BJ (cell line): ENCODE results near the gene PRSS27. TPM values are rescaled to one million over a fixed set of nuclear protein-coding genes. Genes with fewer than 3 reads are reported as not detected.

Experiments
- CTCF ChIA-PET: fragments of 350-600 bp; formaldehyde crosslinking; extraction: SDS; loops from one replicate; lab custom pipeline; 2021; ENCODE audit warnings: antibody characterized with exemption, inconsistent platforms; lab: Yijun Ruan, JAX
- POLR2A ChIA-PET: fragments of 300-600 bp; sonication (Branson Sonifier 250); formaldehyde crosslinking; extraction: SDS; loops from one replicate; lab custom pipeline; 2021; ENCODE audit warnings: antibody characterized with exemption; lab: Charles Lee
- DNase-seq: peaks from one replicate; pipeline ENCODE4 v3.0.0-alpha.2; 2011; ENCODE audit warnings: low read depth
- H3K27me3 ChIP-seq: 2 replicates; pipeline ENCODE4 v1.6.0; 2011; ENCODE audit warnings: low read length; ENCODE audit not compliant: control insufficient read depth, insufficient read depth
- H3K36me3 ChIP-seq: 2 replicates; pipeline ENCODE4 v1.5.1; 2011; ENCODE audit warnings: low read length; ENCODE audit not compliant: control insufficient read depth, insufficient read depth
- H3K4me3 ChIP-seq: 2 replicates; pipeline ENCODE4 v1.5.1; 2011; ENCODE audit warnings: low read depth, mild to moderate bottlenecking, control low read depth, low read length
- polyA plus RNA-seq: library from polyadenylated mRNA; depleted of rRNA; stranded (reverse); fragments of >200 nt; gene quantifications from 2 replicates; pipeline ENCODE4 v1.2.3, GENCODE V29; 2011
- TF ChIP-seq, protein P1 (sequence below): IDR thresholded peaks from 2 replicates; pipeline ENCODE4 v1.5.1; 2011; ENCODE audit warnings: low read depth, mild to moderate bottlenecking, control low read depth, inconsistent platforms, low read length, moderate library complexity; ENCODE audit not compliant: insufficient read depth

PRSS27 gene
- polyA plus RNA-seq, 1 experiment = 0.97 TPM

DNA sequence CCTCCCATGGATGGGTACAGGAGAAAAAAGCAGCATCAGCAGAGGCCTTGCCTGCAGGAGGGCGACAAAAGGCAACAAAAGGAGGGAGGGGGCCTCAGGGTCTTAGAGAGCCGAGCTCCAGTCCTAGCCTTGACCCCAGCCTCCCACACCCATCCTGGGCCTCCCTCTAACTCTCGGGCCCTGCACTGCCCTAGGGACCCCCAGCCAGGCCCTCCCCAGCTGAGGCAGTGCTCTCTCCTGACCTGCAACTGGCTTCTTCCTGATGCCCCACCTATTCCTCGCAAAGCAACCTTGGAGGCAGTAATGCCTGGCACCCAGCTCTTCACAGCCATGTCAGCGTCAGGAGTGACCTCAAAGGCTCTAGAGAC is 17.2 kb upstream of the PRSS27 start:
- POLR2A ChIA-PET = no interaction called here
- CTCF ChIA-PET = interaction anchor here (1.3 kb wide), 1 partner anchor 101 kb away, joined by 3 read pairs; no protein-coding TSS in a partner anchor
- H3K27me3 ChIP-seq = no peaks in the 10 kb centered on the region
- no peak for DNase-seq
- TF ChIP-seq, protein P1, sequence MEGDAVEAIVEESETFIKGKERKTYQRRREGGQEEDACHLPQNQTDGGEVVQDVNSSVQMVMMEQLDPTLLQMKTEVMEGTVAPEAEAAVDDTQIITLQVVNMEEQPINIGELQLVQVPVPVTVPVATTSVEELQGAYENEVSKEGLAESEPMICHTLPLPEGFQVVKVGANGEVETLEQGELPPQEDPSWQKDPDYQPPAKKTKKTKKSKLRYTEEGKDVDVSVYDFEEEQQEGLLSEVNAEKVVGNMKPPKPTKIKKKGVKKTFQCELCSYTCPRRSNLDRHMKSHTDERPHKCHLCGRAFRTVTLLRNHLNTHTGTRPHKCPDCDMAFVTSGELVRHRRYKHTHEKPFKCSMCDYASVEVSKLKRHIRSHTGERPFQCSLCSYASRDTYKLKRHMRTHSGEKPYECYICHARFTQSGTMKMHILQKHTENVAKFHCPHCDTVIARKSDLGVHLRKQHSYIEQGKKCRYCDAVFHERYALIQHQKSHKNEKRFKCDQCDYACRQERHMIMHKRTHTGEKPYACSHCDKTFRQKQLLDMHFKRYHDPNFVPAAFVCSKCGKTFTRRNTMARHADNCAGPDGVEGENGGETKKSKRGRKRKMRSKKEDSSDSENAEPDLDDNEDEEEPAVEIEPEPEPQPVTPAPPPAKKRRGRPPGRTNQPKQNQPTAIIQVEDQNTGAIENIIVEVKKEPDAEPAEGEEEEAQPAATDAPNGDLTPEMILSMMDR = no peak
- no peak overlapping the region for H3K4me3 ChIP-seq
- H3K36me3 ChIP-seq = no peaks in the 10 kb centered on the region

DNA sequence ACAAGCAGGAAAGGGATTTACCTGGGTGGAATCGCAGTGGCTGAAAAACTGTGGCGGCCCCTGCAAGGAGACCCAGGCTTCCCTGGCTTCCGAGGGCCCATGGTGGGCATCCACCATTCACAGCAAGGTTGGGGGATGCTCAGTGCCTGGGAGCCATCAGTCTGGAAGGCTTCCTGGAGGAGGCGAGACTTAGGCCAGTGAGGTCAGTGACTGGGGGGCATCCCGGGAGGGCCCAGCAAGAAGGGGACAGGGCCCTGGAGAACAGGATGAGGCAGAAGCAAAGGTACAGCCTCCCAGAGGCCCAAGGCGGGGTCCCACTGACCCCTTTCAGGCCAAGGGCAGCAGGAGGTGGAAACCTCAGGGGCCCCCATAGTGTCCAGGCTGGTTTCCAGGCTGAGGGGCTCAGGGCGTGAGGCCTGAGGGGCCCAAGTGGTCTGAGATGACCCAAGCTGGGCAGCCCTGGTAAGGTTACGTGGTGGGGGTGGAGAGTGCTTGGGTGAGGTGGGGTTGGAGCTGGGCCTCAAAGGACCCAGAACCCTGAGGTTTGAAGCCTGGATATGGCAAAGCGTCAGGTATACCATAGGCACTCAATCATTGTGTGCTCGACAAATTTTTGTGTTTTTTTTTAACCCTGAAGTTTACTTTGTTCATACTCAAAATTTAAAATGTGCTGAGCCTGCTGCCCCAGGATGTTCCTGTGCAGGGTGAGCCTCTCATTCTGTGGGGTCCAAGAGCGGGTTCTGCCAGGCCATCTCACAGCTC is 16.6 kb upstream of the PRSS27 start:
- no peak overlapping the region for H3K4me3 ChIP-seq
- ChIA-PET POLR2A (no interaction called here), CTCF (no interaction called here)
- no peaks in the 10 kb centered on the region for H3K36me3 ChIP-seq
- H3K27me3 ChIP-seq = no peaks in the 10 kb centered on the region
- TF ChIP-seq, protein P1 = no peak
- DNase-seq = no peak

DNA sequence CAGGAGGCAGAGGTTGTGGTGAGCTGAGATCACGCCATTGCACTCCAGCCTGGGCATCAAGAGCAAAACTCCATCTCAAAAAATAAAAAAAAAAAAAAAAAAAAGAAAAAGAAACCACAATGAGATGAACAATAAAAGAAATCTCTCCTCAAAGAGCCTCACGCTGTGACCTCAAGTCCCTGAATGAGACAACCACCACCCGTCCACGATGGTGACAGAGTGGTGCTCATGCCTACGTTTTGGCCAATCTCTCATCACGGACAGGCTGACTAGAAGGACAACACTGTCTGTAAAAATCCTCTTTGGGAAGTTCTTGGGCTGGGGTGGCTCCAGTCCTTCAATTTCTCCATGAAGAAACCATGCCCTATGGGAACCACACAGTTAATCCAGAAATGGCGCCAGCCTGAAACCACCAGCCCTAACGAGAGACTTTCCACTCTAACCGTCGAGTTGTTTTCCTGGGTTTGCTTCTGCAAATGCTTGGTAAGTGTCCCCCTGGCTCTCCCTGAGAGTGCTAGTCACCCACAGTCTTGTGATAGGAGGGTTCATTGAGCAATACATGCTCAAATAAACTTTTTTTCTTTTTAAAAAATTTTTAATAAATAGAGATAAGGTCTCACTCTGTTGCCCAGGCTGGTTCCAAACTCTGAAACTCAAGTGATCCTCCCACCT is 15.0 kb upstream of the PRSS27 start:
- TF ChIP-seq, protein P1 = no peak
- ChIA-PET CTCF (no interaction called here), POLR2A (no interaction called here)
- DNase-seq = no peak
- Histone ChIP-seq H3K4me3 (no peak overlapping the region), H3K27me3 (peaks cover 1% of the 10 kb centered on the region; the same call in 1 of the 2 replicates), H3K36me3 (no peaks in the 10 kb centered on the region)

DNA sequence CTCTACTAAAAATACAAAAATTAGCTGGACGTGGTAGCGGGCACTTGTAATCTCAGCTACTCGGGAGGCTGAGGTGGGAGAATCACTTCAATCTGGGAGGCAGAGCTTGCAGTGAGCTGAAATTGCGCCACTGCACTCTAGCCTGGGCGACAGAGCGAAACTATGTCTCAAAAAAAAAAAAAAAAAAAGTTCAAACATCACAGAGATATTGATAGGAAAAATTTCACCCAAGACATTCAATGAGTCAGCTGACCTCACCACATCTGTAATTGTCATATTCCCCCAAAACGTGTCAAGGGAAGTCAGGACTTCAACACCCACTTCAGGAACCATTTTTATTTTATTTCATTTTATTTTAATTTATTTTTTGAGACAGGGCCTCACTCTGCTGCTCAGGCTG is 8.0 kb upstream of the PRSS27 start:
- POLR2A ChIA-PET = no interaction called here
- Histone ChIP-seq H3K27me3 (peaks cover 1% of the 10 kb centered on the region; the same call in 1 of the 2 replicates), H3K4me3 (no peak overlapping the region), H3K36me3 (no peaks in the 10 kb centered on the region)
- CTCF ChIA-PET = no interaction called here
- TF ChIP-seq, protein P1 = no peak
- DNase-seq = no peak

DNA sequence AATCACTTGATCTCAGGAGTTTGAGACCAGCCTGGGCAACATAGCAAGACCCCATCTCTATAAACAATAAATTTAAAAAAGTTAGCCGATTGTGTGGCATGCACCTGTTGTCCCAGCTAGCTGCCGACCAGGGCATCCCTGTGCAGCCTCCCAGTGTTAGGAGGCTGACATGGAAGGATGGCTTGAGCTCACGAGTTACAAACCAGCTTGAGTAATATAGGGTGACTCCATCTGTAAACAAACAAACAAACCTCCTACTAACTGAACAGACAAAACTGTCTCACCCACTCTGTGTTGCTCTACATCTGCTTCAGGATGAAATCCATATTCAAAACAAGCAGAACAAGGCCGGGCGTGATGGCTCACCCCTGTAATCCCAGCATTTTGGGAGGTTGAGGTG is 6.9 kb upstream of the PRSS27 start:
- POLR2A ChIA-PET = no interaction called here
- TF ChIP-seq, protein P1 = no peak
- Histone ChIP-seq H3K27me3 (peaks cover 1% of the 10 kb centered on the region; the same call in 1 of the 2 replicates), H3K4me3 (no peak overlapping the region), H3K36me3 (no peaks in the 10 kb centered on the region)
- DNase-seq = no peak
- CTCF ChIA-PET = no interaction called here
